HG03103 (cell line): Measurements from ENCODE around the gene MTMR1.

ENCODE experiments used
- ATAC-seq: cut with Tn5 transposase; IDR thresholded peaks from one replicate; pipeline ENCODE4 v1.9.1; 2021; ENCODE audit warnings: low read depth; ENCODE audit not compliant: unreplicated experiment

MTMR1 gene

GRCh38 chrX:150692831-150693724 is at the start of gene MTMR1:
TSS of gene MTMR1 (plus strand) at chrX:150693396. CDS start at chrX:150693531, 135 bp downstream.
- ATAC-seq = peak; percentile 27

- no peak for ATAC-seq
These were observed 49.2 kb upstream of the MTMR1 start for GRCh38 chrX:150643958-150644357.

DNA sequence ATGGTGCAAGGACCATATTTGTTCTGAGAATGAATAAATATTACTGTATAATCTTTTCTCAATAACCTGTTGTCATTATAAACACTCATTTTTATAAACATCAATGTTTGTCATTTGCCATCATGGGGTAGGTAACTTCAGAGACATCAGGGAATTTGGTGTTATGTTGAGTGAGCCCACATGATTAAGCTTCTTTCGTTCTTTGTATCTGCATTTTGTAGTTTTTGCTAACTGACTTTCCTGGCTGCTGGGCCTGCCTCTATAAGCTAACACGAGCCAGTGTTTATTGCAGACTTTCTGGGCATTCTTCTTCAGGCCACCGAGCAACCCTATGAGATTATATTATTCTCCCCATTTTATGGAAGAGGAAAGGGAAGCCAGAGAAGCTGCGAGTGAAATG is 48.8 kb upstream of the MTMR1 start:
- ATAC-seq = no peak

- ATAC-seq = no peak
These were observed 45.9 kb upstream of the MTMR1 start for GRCh38 chrX:150647331-150647730.

DNA sequence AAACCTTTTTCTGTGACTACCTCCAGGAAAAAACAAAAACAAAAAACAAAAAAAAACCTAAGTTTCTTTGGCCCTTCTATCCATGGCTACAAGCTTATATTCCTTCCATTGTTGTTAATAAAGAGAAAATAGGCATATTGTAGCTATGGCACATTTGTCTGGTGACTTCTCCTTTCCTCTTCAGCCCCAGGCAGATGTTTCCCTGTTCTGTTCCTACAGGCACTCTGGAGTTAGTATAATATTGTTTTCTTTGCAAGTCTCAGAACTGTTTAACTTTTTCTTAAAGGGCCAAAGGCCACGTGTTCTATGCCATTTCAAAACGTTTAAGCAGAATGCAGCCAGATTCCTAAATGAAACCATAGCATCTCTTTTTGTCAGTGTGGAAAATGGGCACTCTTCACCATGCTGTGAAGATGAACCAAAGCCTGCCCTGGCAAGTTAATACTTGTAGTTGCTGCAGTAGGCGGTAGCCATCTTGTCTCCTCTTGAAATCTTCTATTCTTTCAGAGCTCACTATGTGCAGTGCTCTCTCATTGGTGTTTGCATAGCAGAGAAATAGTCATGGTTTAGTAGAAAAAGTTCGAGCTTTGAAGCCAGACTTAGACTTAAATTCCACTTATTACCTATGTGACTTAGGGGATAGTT is 44.8 kb upstream of the MTMR1 start:
- ATAC-seq = no peak

GRCh38 chrX:150649096-150649870 is 43.9 kb upstream of the MTMR1 start:
- ATAC-seq = no peak

- no peak for ATAC-seq
These were observed 41.3 kb upstream of the MTMR1 start for GRCh38 chrX:150651906-150652305.

GRCh38 chrX:150655788-150656187 is 37.4 kb upstream of the MTMR1 start:
- no peak for ATAC-seq

GRCh38 chrX:150663073-150663472 is 30.1 kb upstream of the MTMR1 start:
- ATAC-seq = no peak

GRCh38 chrX:150664290-150664689 is 28.9 kb upstream of the MTMR1 start:
- no peak for ATAC-seq

DNA sequence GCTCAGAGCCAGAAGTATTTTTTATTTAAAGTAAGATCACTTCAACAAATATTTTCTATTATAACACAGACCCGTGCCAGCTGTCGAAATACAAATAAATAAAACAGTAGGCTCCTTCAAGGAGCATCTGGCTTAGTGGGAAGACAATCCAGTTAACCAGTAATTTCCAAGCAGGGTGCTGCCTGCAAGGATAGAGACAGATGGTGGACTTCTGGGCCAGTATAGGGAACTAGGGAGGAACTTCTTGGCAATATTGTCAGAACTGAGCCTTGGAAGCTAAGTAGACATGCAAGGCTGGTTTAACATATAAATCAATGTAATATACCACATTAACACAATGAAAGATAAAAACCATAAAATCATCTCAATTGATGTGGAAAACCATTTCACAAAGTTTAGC is 17.0 kb upstream of the MTMR1 start:
- no peak for ATAC-seq

DNA sequence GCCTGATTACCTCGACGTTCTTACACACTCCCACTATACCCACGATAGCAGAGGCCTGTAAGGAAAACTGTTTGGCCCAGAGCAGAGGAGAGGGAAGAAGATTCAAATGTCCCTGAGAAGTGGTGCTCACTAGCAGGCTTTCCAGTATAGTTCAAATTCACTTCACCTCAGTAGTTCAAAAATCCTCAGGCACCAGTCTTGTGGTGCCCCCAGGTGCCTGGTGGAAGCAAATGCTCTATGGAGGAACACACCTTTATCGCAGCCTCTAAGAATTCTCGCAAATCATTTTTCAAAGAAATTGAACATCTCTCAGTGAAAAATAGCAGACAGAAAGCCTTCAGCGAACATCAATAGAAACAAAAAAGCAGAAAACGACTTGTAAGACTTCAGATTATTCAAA is 12.2 kb upstream of the MTMR1 start:
- no peak for ATAC-seq

- no peak for ATAC-seq
These were observed 10.1 kb upstream of the MTMR1 start for GRCh38 chrX:150683112-150683511.

- ATAC-seq = no peak
These were observed 9.6 kb upstream of the MTMR1 start for GRCh38 chrX:150683536-150684146.

GRCh38 chrX:150688911-150689451 is 4.2 kb upstream of the MTMR1 start:
- no peak for ATAC-seq

- no peak for ATAC-seq
These were observed 3.1 kb upstream of the MTMR1 start for GRCh38 chrX:150690126-150690525.

GRCh38 chrX:150692296-150692695 is 900 bp upstream of the MTMR1 start:
- no peak for ATAC-seq

GRCh38 chrX:150693725-150694574 is 754 bp downstream of the MTMR1 start:
- peak; percentile 56 for ATAC-seq

- ATAC-seq = peak; percentile 36
These were observed 1.7 kb downstream of the MTMR1 start for GRCh38 chrX:150694738-150695410.
